ENCODE measurements around the gene TCFL5. TPM values are rescaled to one million over a fixed set of nuclear protein-coding genes. Genes with fewer than 3 reads are reported as not detected.

Gene TCFL5
- total and polyA plus RNA-seq, 3 donors from 2014 or later = 66.4 to 184 (median 85.3) TPM

- Histone ChIP-seq H3K9me3 (no peaks in the 10 kb centered on the region), H3K27ac (no peak overlapping the region), H3K27me3 (no peaks in the 10 kb centered on the region), H3K36me3 (ENCODE audit: low read depth, missing control alignments) (no peaks in the 10 kb centered on the region), H3K4me3 (no peak overlapping the region), H3K4me1 (no peaks in the 10 kb centered on the region)
- intact Hi-C loops (cut with DNase I; ENCODE audit: low total_unique reads) = no loop called here
- DNase-seq = no peak
- 93 to 95% methylated on average over 22 to 31 of the region's 32 CpGs for WGBS, 2 donors
- no peak for TF ChIP-seq CTCF (IDR thresholded peaks at IDR 0.05)
- no peak for TF ChIP-seq POLR2A (IDR thresholded peaks at IDR 0.05)
Observed at GRCh38 chr20:62829231-62830230, 32.1 kb downstream of the TCFL5 start.

- no peak for DNase-seq
- intact Hi-C loops (cut with DNase I; ENCODE audit: low total_unique reads) = no loop called here
- H3K9me3 ChIP-seq = no peaks in the 10 kb centered on the region
- H3K36me3 ChIP-seq (ENCODE audit: low read depth, missing control alignments) = no peaks in the 10 kb centered on the region
- H3K4me1 ChIP-seq = no peaks in the 10 kb centered on the region
- no peak overlapping the region for H3K4me3 ChIP-seq
- H3K27ac ChIP-seq = no peak overlapping the region
- WGBS, 2 donors = 89 to 90% methylated on average over 5 to 29 of the region's 29 CpGs
- H3K27me3 ChIP-seq = no peaks in the 10 kb centered on the region
- TF ChIP-seq POLR2A (IDR thresholded peaks at IDR 0.05) (no peak), CTCF (IDR thresholded peaks at IDR 0.05) (no peak)
Observed at GRCh38 chr20:62828511-62829230, 33.0 kb downstream of the TCFL5 start.

- no peak for TF ChIP-seq POLR2A (IDR thresholded peaks at IDR 0.05)
- TF ChIP-seq CTCF (IDR thresholded peaks at IDR 0.05) = no peak
- Histone ChIP-seq H3K36me3 (ENCODE audit: low read depth, missing control alignments) (no peaks in the 10 kb centered on the region), H3K27me3 (no peaks in the 10 kb centered on the region), H3K4me1 (no peaks in the 10 kb centered on the region), H3K27ac (no peak overlapping the region), H3K4me3 (no peak overlapping the region), H3K9me3 (no peaks in the 10 kb centered on the region)
- 93% methylated on average over 9 of the region's 9 CpGs for WGBS, 2 donors
- intact Hi-C loops (cut with DNase I; ENCODE audit: low total_unique reads) = no loop called here
- DNase-seq = no peak
Observed at GRCh38 chr20:62828051-62828450, 33.6 kb downstream of the TCFL5 start.

GRCh38 chr20:62827311-62828038 is 34.1 kb downstream of the TCFL5 start:
- TF ChIP-seq POLR2A (IDR thresholded peaks at IDR 0.05) (no peak), CTCF (IDR thresholded peaks at IDR 0.05) (no peak)
- DNase-seq = no peak
- Histone ChIP-seq H3K9me3 (no peaks in the 10 kb centered on the region), H3K4me1 (no peaks in the 10 kb centered on the region), H3K27ac (no peak overlapping the region), H3K4me3 (no peak overlapping the region), H3K27me3 (no peaks in the 10 kb centered on the region), H3K36me3 (ENCODE audit: low read depth, missing control alignments) (no peaks in the 10 kb centered on the region)
- 84% methylated on average over 27 of the region's 29 CpGs; no CpG with 5 or more reads in 1 of the 2 donors for WGBS, 2 donors
- intact Hi-C loops (cut with DNase I; ENCODE audit: low total_unique reads) = no loop called here
